K562 (cell line): ENCODE results near the gene NEUROD2.

ENCODE experiments used
- CBFB ChIP-seq: sonication (generic); formaldehyde crosslinking; IDR thresholded peaks from 2 replicates; pipeline ENCODE4 v1.4.0; 2020; ENCODE audit warnings: mild to moderate bottlenecking, missing genetic modification reagents
- ESRRA ChIP-seq: fragments of 450-650 bp; IDR thresholded peaks from 2 replicates; pipeline ENCODE4 v1.6.1; 2014; ENCODE audit warnings: low read depth, mild to moderate bottlenecking, moderate library complexity, borderline replicate concordance
- HIVEP1 ChIP-seq: fragments of 250-450 bp; sonication (Bioruptor Pico); IDR thresholded peaks from 2 replicates; pipeline ENCODE4 v1.4.0; 2020; ENCODE audit warnings: mild to moderate bottlenecking
- RAD21 ChIP-seq, 2 experiments: fragments of 250-450 bp in 1 of 2; fragments of 450-650 bp in 1 of 2; sonication (Bioruptor Pico) in 1 of 2; formaldehyde crosslinking in 1 of 2; IDR thresholded peaks in 1 of 2; conservative IDR thresholded peaks in 1 of 2; 2 replicates each; pipeline versions ENCODE4 v1.4.0 to v1.8.0; 2020 to 2022; ENCODE audit warnings: mild to moderate bottlenecking in 2 of 2, moderate library complexity in 1 of 2
- RAD51 ChIP-seq: fragments of 450-650 bp; IDR thresholded peaks from 2 replicates; pipeline ENCODE4 v1.7.1; 2016; ENCODE audit warnings: low read depth, mild to moderate bottlenecking, borderline replicate concordance
- ZNF586 ChIP-seq: fragments of 450-650 bp; formaldehyde crosslinking; conservative IDR thresholded peaks from 2 replicates; pipeline ENCODE4 v1.4.0; 2020; ENCODE audit warnings: mild to moderate bottlenecking, moderate library complexity
- ZNF766 ChIP-seq: fragments of 200-800 bp; sonication (Bioruptor generic); conservative IDR thresholded peaks from 2 replicates; pipeline ENCODE4 v1.6.1; 2016; ENCODE audit warnings: missing genetic modification characterization, missing compliant biosample characterization
- TF ChIP-seq, protein P1 (sequence below): sonication (generic); formaldehyde crosslinking; IDR thresholded peaks from 2 replicates; pipeline ENCODE4 v1.8.1; 2022; ENCODE audit warnings: missing genetic modification reagents
- TF ChIP-seq, protein P2 (sequence below), 3 experiments: IDR thresholded peaks in 2 of 3; conservative IDR thresholded peaks in 1 of 3; 2 replicates each; pipeline ENCODE4 v1.5.1; 2011 to 2012; ENCODE audit warnings: low read length in 3 of 3, mild to moderate bottlenecking in 3 of 3, control low read depth in 2 of 3, improper control_type of control experiment in 1 of 3, inconsistent platforms in 1 of 3, low read depth in 1 of 3, mixed read lengths in 1 of 3, moderate library complexity in 1 of 3; ENCODE audit not compliant: insufficient read depth in 2 of 3
- TF ChIP-seq, protein P3 (sequence below): conservative IDR thresholded peaks from 2 replicates; pipeline ENCODE4 v1.6.1; 2011; ENCODE audit warnings: low read depth, mild to moderate bottlenecking, low read length; ENCODE audit not compliant: control insufficient read depth
- TF ChIP-seq, protein P4 (sequence below): sonication (generic); formaldehyde crosslinking; IDR thresholded peaks from 2 replicates; pipeline ENCODE4 v1.8.1; 2022; ENCODE audit warnings: missing genetic modification reagents
- TF ChIP-seq, protein P5 (sequence below): fragments of 450-650 bp; conservative IDR thresholded peaks from 2 replicates; pipeline ENCODE4 v1.6.1; 2016; ENCODE audit warnings: missing genetic modification characterization, low read depth, mild to moderate bottlenecking, missing compliant biosample characterization, moderate library complexity
- TF ChIP-seq, protein P6 (sequence below), 2 experiments: IDR thresholded peaks; 2 replicates each; pipeline ENCODE4 v1.6.1; 2012; ENCODE audit warnings: improper control_type of control experiment in 2 of 2, low read depth in 2 of 2, low read length in 2 of 2, borderline replicate concordance in 1 of 2

DNA sequence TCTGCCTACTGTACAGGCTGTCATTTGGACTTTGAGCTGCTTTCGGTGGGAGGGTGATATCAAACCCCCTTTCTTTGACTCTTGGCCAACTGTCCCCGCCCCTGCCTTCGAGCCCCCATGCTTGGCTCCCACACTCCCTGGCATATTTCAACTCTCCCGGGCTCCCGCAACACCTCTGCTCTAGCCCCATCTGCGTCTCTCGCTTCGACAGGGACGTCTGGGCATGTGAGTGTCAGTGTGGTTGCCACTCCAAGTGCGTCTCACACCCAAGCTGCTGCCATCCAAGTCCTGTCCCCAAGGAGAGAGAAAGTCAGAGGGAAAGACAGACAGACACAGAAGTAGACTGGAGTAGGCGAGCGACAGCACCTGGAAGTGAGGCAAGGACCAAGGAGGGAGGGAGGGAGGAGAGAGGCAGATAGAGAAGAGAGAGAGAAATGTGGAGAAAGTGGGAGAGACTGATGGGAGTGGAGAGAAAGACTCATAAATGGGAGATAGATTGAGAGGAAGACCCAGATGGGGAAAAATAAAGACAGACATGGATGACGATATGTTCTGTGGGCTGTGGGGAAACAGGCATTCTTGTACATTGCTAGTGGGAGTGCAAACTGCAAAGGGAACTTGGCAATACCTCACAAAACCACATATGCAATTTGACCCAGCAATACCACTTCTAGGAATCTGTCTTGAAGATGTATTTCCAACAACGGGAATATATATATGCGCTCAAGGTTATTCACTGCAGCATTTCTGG is 41.1 kb upstream of the NEUROD2 start:
- TF ChIP-seq ZNF586 (no peak), ZNF766 (CRISPR knock-in tag) (no peak), RAD51 (no peak), RAD21 (CRISPR knock-in tag; conservative IDR thresholded peaks at IDR 0.05 in 1 of 2, IDR thresholded peaks at IDR 0.05 in 1 of 2) (no peak), ESRRA (no peak), CBFB (no peak), HIVEP1 (CRISPR knock-in tag) (no peak)
- TF ChIP-seq, protein P1, sequence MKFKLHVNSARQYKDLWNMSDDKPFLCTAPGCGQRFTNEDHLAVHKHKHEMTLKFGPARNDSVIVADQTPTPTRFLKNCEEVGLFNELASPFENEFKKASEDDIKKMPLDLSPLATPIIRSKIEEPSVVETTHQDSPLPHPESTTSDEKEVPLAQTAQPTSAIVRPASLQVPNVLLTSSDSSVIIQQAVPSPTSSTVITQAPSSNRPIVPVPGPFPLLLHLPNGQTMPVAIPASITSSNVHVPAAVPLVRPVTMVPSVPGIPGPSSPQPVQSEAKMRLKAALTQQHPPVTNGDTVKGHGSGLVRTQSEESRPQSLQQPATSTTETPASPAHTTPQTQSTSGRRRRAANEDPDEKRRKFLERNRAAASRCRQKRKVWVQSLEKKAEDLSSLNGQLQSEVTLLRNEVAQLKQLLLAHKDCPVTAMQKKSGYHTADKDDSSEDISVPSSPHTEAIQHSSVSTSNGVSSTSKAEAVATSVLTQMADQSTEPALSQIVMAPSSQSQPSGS (CRISPR knock-in tag): no peak
- TF ChIP-seq, protein P2, sequence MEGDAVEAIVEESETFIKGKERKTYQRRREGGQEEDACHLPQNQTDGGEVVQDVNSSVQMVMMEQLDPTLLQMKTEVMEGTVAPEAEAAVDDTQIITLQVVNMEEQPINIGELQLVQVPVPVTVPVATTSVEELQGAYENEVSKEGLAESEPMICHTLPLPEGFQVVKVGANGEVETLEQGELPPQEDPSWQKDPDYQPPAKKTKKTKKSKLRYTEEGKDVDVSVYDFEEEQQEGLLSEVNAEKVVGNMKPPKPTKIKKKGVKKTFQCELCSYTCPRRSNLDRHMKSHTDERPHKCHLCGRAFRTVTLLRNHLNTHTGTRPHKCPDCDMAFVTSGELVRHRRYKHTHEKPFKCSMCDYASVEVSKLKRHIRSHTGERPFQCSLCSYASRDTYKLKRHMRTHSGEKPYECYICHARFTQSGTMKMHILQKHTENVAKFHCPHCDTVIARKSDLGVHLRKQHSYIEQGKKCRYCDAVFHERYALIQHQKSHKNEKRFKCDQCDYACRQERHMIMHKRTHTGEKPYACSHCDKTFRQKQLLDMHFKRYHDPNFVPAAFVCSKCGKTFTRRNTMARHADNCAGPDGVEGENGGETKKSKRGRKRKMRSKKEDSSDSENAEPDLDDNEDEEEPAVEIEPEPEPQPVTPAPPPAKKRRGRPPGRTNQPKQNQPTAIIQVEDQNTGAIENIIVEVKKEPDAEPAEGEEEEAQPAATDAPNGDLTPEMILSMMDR (IDR thresholded peaks at IDR 0.05 in 2 of 3, conservative IDR thresholded peaks at IDR 0.05 in 1 of 3; ENCODE audit: insufficient read depth in 2 of 3, low read depth in 1 of 3, low read length in 3 of 3): no peak
- TF ChIP-seq, protein P3, sequence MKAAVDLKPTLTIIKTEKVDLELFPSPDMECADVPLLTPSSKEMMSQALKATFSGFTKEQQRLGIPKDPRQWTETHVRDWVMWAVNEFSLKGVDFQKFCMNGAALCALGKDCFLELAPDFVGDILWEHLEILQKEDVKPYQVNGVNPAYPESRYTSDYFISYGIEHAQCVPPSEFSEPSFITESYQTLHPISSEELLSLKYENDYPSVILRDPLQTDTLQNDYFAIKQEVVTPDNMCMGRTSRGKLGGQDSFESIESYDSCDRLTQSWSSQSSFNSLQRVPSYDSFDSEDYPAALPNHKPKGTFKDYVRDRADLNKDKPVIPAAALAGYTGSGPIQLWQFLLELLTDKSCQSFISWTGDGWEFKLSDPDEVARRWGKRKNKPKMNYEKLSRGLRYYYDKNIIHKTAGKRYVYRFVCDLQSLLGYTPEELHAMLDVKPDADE: no peak
- TF ChIP-seq, protein P4, sequence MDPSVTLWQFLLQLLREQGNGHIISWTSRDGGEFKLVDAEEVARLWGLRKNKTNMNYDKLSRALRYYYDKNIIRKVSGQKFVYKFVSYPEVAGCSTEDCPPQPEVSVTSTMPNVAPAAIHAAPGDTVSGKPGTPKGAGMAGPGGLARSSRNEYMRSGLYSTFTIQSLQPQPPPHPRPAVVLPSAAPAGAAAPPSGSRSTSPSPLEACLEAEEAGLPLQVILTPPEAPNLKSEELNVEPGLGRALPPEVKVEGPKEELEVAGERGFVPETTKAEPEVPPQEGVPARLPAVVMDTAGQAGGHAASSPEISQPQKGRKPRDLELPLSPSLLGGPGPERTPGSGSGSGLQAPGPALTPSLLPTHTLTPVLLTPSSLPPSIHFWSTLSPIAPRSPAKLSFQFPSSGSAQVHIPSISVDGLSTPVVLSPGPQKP (CRISPR knock-in tag): no peak
- TF ChIP-seq, protein P5, sequence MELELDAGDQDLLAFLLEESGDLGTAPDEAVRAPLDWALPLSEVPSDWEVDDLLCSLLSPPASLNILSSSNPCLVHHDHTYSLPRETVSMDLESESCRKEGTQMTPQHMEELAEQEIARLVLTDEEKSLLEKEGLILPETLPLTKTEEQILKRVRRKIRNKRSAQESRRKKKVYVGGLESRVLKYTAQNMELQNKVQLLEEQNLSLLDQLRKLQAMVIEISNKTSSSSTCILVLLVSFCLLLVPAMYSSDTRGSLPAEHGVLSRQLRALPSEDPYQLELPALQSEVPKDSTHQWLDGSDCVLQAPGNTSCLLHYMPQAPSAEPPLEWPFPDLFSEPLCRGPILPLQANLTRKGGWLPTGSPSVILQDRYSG (tag): no peak
- TF ChIP-seq, protein P6, sequence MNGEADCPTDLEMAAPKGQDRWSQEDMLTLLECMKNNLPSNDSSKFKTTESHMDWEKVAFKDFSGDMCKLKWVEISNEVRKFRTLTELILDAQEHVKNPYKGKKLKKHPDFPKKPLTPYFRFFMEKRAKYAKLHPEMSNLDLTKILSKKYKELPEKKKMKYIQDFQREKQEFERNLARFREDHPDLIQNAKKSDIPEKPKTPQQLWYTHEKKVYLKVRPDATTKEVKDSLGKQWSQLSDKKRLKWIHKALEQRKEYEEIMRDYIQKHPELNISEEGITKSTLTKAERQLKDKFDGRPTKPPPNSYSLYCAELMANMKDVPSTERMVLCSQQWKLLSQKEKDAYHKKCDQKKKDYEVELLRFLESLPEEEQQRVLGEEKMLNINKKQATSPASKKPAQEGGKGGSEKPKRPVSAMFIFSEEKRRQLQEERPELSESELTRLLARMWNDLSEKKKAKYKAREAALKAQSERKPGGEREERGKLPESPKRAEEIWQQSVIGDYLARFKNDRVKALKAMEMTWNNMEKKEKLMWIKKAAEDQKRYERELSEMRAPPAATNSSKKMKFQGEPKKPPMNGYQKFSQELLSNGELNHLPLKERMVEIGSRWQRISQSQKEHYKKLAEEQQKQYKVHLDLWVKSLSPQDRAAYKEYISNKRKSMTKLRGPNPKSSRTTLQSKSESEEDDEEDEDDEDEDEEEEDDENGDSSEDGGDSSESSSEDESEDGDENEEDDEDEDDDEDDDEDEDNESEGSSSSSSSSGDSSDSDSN (IDR thresholded peaks at IDR 0.05; ENCODE audit: borderline replicate concordance in 1 of 2, low read depth in 2 of 2, low read length in 2 of 2): no peak
